Smooth muscle cell (in vitro differentiated cells): ENCODE data around the gene UBASH3B. TPM values are rescaled to one million over a fixed set of nuclear protein-coding genes. Genes with fewer than 3 reads are reported as not detected.

Experiments
- DNase-seq: peaks from one replicate; lab custom pipeline; 2025; ENCODE audit not compliant: unreplicated experiment; lab: John Stamatoyannopoulos, UW
- H2AFZ ChIP-seq: fragments of 200-600 bp; sonication (generic); 2 replicates; pipeline ENCODE4 v1.6.0; 2016; ENCODE audit warnings: antibody characterized with exemption, low read depth, mild to moderate bottlenecking
- H3F3A ChIP-seq: fragments of 200-600 bp; sonication (generic); 2 replicates; pipeline ENCODE4 v1.6.0; 2017; ENCODE audit warnings: antibody characterized with exemption, low read depth
- H3K27ac ChIP-seq: fragments of 200-600 bp; sonication (generic); 2 replicates; pipeline ENCODE4 v1.5.1; 2016; ENCODE audit warnings: low read depth, mild to moderate bottlenecking
- H3K27me3 ChIP-seq: fragments of 200-600 bp; sonication (generic); 2 replicates; pipeline ENCODE4 v1.6.1; 2016; ENCODE audit warnings: low read depth, mild to moderate bottlenecking
- H3K36me3 ChIP-seq: fragments of 200-600 bp; sonication (generic); 2 replicates; pipeline ENCODE4 v1.5.1; 2016; ENCODE audit warnings: low read depth
- H3K4me1 ChIP-seq: fragments of 200-600 bp; sonication (generic); 2 replicates; pipeline ENCODE4 v1.5.1; 2016; ENCODE audit warnings: low read depth
- H3K4me2 ChIP-seq: fragments of 200-600 bp; sonication (generic); 2 replicates; pipeline ENCODE4 v1.6.0; 2016; ENCODE audit warnings: mild to moderate bottlenecking
- H3K4me3 ChIP-seq: fragments of 200-600 bp; sonication (generic); 2 replicates; pipeline ENCODE4 v1.5.1; 2016; ENCODE audit warnings: mild to moderate bottlenecking
- H3K79me2 ChIP-seq: fragments of 200-600 bp; sonication (generic); 2 replicates; pipeline ENCODE4 v1.6.0; 2016; ENCODE audit warnings: low read depth, mild to moderate bottlenecking
- H3K9ac ChIP-seq: fragments of 200-600 bp; sonication (generic); 2 replicates; pipeline ENCODE4 v1.6.0; 2016; ENCODE audit warnings: low read depth
- H3K9me3 ChIP-seq: fragments of 200-600 bp; sonication (generic); replicated peaks from 2 replicates; pipeline ENCODE4 v1.5.1; 2016; ENCODE audit warnings: low read depth
- H4K20me1 ChIP-seq: fragments of 200-600 bp; sonication (generic); 2 replicates; pipeline ENCODE4 v1.6.0; 2016; ENCODE audit warnings: low read depth
- WGBS: methylation state at CpG from one replicate; pipeline ENCODE4 v1.1.7; 2016; ENCODE audit warnings: low lambda C conversion rate; 5-methylcytosine and 5-hydroxymethylcytosine counted together
- polyA plus RNA-seq: library from polyadenylated mRNA; unstranded; fragments of >200 nt; fragmentation: Nextera tagmentation; extraction: Ambion mirVana; gene quantifications from 2 replicates; pipeline ENCODE4 v1.2.1, GENCODE V29; 2016
- total RNA-seq: library from RNA; depleted of rRNA; stranded (reverse); fragments of >200 nt; gene quantifications from 2 replicates; pipeline ENCODE4 v1.2.3, GENCODE V29; 2014
- TF ChIP-seq, protein P1 (sequence below): fragments of 200-600 bp; sonication (generic); IDR thresholded peaks from 2 replicates; pipeline ENCODE4 v1.5.1; 2017; ENCODE audit warnings: borderline replicate concordance, mild to moderate bottlenecking, antibody characterized with exemption; ENCODE audit not compliant: insufficient read depth, poor library complexity, severe bottlenecking

Gene UBASH3B
- total and polyA plus RNA-seq, 2 experiments from 2014 or later: 15.8 to 30.5 TPM

DNA sequence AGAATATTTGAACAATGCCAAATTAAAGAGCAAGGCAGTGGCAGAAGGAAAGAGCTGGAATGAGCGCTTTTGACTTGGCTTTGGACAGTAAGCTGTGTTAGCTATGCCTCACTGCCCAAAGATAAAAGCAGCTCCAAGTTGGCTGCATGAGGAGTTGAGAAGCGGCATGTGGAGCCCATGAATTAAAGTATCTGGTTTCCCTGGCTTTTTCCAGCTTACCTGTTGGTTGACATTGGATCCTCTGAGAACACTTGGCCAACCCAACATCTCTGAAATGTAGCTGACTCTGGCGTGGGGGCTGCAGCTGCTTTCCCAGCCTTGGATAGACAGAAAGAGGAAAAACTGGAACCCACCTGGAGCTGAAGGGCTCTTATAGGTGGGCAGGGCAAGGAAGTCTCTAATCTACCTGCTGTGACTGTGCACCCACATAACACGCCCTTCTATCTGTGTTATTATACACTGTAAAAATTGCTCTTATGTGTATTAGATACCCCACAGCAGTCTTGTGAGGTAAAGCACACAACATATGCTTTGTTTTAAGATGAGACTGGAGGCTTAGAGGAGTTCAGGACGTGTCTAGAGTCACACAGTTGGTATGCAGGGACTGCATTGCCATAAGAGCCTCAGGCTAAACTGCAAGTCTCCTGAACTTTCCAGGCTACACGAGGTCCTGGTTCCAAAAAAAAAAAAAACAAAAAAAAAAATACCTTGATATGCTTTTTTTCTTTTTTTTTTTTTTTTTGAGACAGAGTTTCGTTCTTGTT lies 5.8 kb downstream of the UBASH3B start:
- Histone ChIP-seq H2AFZ (no peak overlapping the region), H3K9ac (no peak overlapping the region), H3K36me3 (no peaks in the 10 kb centered on the region), H3K4me2 (peak overlapping the region; percentile 14), H3K27me3 (no peaks in the 10 kb centered on the region), H3K4me3 (no peak overlapping the region), H3F3A (peaks cover 19% of the 10 kb centered on the region), H3K27ac (peak overlapping the region; percentile 71), H4K20me1 (peaks cover 61% of the 10 kb centered on the region), H3K9me3 (no peaks in the 10 kb centered on the region), H3K79me2 (peaks cover 66% of the 10 kb centered on the region), H3K4me1 (no peaks in the 10 kb centered on the region)
- DNase-seq: no peak
- WGBS: 60% methylated on average over 7 of the region's 7 CpGs
- TF ChIP-seq, protein P1, sequence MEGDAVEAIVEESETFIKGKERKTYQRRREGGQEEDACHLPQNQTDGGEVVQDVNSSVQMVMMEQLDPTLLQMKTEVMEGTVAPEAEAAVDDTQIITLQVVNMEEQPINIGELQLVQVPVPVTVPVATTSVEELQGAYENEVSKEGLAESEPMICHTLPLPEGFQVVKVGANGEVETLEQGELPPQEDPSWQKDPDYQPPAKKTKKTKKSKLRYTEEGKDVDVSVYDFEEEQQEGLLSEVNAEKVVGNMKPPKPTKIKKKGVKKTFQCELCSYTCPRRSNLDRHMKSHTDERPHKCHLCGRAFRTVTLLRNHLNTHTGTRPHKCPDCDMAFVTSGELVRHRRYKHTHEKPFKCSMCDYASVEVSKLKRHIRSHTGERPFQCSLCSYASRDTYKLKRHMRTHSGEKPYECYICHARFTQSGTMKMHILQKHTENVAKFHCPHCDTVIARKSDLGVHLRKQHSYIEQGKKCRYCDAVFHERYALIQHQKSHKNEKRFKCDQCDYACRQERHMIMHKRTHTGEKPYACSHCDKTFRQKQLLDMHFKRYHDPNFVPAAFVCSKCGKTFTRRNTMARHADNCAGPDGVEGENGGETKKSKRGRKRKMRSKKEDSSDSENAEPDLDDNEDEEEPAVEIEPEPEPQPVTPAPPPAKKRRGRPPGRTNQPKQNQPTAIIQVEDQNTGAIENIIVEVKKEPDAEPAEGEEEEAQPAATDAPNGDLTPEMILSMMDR: no peak

DNA sequence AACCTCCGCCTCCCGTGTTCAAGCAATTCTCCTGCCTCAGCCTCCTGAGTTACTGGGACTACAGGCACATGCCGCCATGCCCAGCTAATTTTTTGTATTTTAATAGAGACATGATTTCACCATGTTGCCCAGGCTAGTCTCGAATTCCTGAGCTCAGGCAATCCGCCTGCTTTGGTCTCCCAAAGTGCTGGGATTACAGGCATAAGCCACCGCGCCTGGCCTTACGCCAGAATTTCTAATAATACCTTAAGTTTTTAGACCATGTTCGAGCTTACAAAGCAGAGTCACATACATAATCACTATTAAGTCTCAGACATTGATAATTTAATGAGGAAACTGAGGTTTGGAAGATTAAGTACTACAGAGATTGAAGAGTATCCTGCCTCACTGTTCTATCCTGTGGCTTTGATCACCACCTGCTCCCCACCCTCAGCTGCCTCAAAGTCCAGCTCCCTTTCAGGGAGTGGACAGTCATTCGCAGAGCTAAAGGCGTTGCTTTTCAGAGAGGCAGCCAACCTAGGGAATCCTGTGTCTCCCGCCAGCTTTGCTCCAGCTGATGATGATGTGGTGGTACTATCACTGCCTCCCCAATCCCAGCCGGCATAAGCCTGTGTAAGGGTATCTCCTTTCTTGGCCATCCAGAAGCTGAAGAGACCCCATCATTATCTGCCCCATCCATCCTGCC lies 7.7 kb downstream of the UBASH3B start:
- no peak overlapping the region for H3K4me2 ChIP-seq
- peaks cover 52% of the 10 kb centered on the region for H3K79me2 ChIP-seq
- H2AFZ ChIP-seq: no peak overlapping the region
- H3K36me3 ChIP-seq: no peaks in the 10 kb centered on the region
- H3K27me3 ChIP-seq: no peaks in the 10 kb centered on the region
- no peaks in the 10 kb centered on the region for H3K4me1 ChIP-seq
- no peak overlapping the region for H3K9ac ChIP-seq
- 74% methylated on average over 13 of the region's 13 CpGs for WGBS
- TF ChIP-seq, protein P1: no peak
- no peak for DNase-seq
- H3K27ac ChIP-seq: peak overlapping the region; percentile 27
- H3K4me3 ChIP-seq: no peak overlapping the region
- no peaks in the 10 kb centered on the region for H3K9me3 ChIP-seq
- H3F3A ChIP-seq: peaks cover 29% of the 10 kb centered on the region
- H4K20me1 ChIP-seq: peaks cover 46% of the 10 kb centered on the region

DNA sequence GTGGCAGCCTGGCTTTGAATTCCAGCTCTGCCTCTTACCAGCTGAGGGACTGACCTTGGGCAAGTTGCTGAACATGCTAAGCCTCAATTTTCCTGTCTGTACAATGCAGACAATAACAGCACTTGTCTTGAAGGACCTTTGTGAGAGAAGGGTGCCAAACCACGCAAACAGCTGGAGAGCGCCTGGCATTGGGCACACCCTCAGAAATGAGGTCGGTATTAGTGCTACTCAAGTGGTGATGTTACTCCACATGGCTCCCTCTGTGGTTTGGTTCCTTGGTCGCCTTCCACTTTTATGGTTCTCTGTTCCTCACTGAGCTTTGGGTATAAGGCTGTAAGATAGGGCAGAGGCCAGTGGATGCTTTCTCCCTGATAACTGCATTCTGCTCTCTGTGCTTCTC lies 8.2 kb downstream of the UBASH3B start:
- H3K79me2 ChIP-seq: peaks cover 47% of the 10 kb centered on the region
- TF ChIP-seq, protein P1: no peak

More for the DNA sequence above, 8.2 kb downstream of the UBASH3B start:
- Histone ChIP-seq H3K9me3 (no peaks in the 10 kb centered on the region), H3K36me3 (no peaks in the 10 kb centered on the region), H3K4me2 (peak overlapping the region; percentile 29), H3K4me3 (no peak overlapping the region), H3K27ac (no peak overlapping the region), H2AFZ (no peak overlapping the region), H3K4me1 (no peaks in the 10 kb centered on the region), H4K20me1 (peaks cover 45% of the 10 kb centered on the region), H3K9ac (no peak overlapping the region), H3K27me3 (no peaks in the 10 kb centered on the region), H3F3A (peaks cover 26% of the 10 kb centered on the region)
- no peak for DNase-seq
- WGBS: 55% methylated on average over 4 of the region's 4 CpGs
